HepG2 (cell line): Measurements from ENCODE around the gene GNA14.

Source experiments
- BRF2 ChIP-seq: sonication (generic); formaldehyde crosslinking; IDR thresholded peaks from 2 replicates; pipeline ENCODE4 v1.8.1; 2022; ENCODE audit warnings: mild to moderate bottlenecking, missing genetic modification reagents
- CBFB ChIP-seq: sonication (generic); formaldehyde crosslinking; IDR thresholded peaks from 2 replicates; pipeline ENCODE4 v1.4.0; 2020; ENCODE audit warnings: missing genetic modification reagents
- CTCF ChIP-seq: sonication (generic); formaldehyde crosslinking; IDR thresholded peaks from 2 replicates; pipeline ENCODE4 v1.5.0; 2020; ENCODE audit warnings: mild to moderate bottlenecking, missing genetic modification reagents, moderate library complexity
- NR3C1 ChIP-seq: sonication (generic); formaldehyde crosslinking; IDR thresholded peaks from 2 replicates; pipeline ENCODE4 v1.4.0; 2020; ENCODE audit warnings: missing genetic modification reagents
- RFX5 ChIP-seq: IDR thresholded peaks from 2 replicates; pipeline ENCODE4 v1.6.1; 2011; ENCODE audit warnings: low read depth, low read length, improper control_type of control experiment
- ZNF639 ChIP-seq: conservative IDR thresholded peaks from 2 replicates; pipeline ENCODE4 v1.6.1; 2018; ENCODE audit warnings: missing genetic modification reagents

- TF ChIP-seq RFX5 = no peak
- TF ChIP-seq ZNF639 = no peak
- TF ChIP-seq BRF2 = no peak
- TF ChIP-seq CTCF (CRISPR knock-in tag) = no peak
- no peak for TF ChIP-seq NR3C1 (CRISPR knock-in tag)
- TF ChIP-seq CBFB = no peak
Measured at GRCh38 chr9:77442436-77442835, 205.7 kb downstream of the GNA14 start.
